Measurements from ENCODE around the gene ZSCAN10.
A peak's percentile ranks its signal among the peaks of the same experiment; 100 is the strongest.

DNA sequence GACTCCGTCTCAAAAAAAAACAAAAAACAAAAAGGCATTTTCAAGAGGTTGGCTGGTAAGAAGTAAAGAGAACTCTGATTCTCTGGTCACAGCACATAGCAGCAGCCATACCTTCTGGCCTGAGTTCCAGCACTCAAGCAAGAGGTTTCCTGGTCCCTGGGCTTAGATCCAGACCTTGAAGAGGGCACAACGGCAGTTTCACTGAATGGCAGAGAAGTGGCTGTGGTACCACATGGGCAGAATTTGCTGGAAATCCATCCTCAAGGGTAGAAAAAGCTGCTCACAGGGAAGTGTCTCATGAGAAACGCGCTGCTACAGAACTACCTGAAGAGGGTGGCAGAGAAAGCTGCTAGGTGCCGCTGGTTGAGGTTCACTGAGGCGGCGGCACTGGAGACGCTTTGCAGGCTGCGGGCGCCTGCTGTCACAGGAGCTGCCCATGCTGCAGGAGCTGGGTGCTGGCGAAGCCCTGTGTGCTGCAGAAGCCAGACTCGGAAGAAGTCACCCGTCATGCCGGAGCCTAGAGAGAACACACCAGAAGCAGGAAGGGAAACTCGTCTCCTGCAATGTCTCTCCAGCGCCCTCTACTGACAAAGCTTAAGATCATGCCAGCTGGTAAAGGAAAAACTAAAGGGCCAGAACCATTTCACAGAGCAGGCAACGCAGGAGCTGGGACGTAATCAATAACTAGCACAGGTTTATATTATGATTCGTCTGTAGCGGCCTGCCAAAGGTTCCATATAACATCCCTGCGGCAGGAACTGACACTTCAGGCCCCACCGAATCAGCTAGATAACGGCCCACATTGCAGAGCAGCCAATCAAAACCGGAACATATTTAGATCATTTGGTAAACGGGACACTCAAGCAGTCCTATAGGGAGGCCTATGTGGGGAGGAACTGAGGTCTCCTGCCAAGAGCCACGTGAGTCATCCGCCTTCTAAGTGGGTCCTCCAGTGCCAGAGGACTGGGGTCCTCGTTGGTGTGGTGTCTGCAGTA, 30.3 kb upstream of the ZSCAN10 start:
- TF ChIP-seq, protein P1, sequence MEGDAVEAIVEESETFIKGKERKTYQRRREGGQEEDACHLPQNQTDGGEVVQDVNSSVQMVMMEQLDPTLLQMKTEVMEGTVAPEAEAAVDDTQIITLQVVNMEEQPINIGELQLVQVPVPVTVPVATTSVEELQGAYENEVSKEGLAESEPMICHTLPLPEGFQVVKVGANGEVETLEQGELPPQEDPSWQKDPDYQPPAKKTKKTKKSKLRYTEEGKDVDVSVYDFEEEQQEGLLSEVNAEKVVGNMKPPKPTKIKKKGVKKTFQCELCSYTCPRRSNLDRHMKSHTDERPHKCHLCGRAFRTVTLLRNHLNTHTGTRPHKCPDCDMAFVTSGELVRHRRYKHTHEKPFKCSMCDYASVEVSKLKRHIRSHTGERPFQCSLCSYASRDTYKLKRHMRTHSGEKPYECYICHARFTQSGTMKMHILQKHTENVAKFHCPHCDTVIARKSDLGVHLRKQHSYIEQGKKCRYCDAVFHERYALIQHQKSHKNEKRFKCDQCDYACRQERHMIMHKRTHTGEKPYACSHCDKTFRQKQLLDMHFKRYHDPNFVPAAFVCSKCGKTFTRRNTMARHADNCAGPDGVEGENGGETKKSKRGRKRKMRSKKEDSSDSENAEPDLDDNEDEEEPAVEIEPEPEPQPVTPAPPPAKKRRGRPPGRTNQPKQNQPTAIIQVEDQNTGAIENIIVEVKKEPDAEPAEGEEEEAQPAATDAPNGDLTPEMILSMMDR (IDR thresholded peaks at IDR 0.05) = peak; percentile 98
- TF ChIP-seq ZFX (IDR thresholded peaks at IDR 0.05; ENCODE audit: borderline replicate concordance) = no peak

Data from 22Rv1 (cell line).